OCI-LY7 (cell line): ENCODE measurements around the gene GPS2. TPM values are rescaled to one million over a fixed set of nuclear protein-coding genes. Genes with fewer than 3 reads are reported as not detected.

Source experiments
- BruUV-seq: library from RNA; stranded (reverse); fragments of 400-500 nt; replicated peaks from 2 replicates; lab custom pipeline; 2021; lab: Mats Ljungman, UMichigan
- CTCF ChIA-PET: fragments of 300-600 bp; sonication (Branson Sonifier 250); formaldehyde crosslinking; loops from one replicate; lab custom pipeline; 2022; ENCODE audit warnings: antibody characterized with exemption; ENCODE audit not compliant: unreplicated experiment; lab: Charles Lee
- POLR2A ChIA-PET: fragments of 300-600 bp; sonication (Branson Sonifier 250); formaldehyde crosslinking; loops from one replicate; lab custom pipeline; 2022; ENCODE audit warnings: antibody characterized with exemption; lab: Charles Lee
- DNase-seq: peaks from one replicate; pipeline ENCODE4 v3.0.0-alpha.2; 2015; ENCODE audit warnings: low spot score
- H2AFZ ChIP-seq: fragments of 200-600 bp; sonication (generic), shearing (Covaris generic); 2 replicates; pipeline ENCODE4 v1.6.1; 2014; ENCODE audit warnings: mild to moderate bottlenecking, antibody characterized with exemption, low read length, moderate library complexity
- H3K27ac ChIP-seq: fragments of 200-600 bp; sonication (generic); 2 replicates; pipeline ENCODE4 v1.5.1; 2014; ENCODE audit warnings: mixed run types, low read depth, mild to moderate bottlenecking, moderate library complexity, low read length, inconsistent platforms; ENCODE audit not compliant: poor library complexity, severe bottlenecking
- H3K36me3 ChIP-seq: fragments of 200-600 bp; sonication (generic); 2 replicates; pipeline ENCODE4 v1.6.1; 2014; ENCODE audit warnings: mild to moderate bottlenecking, antibody characterized with exemption, low read length, moderate library complexity, mixed read lengths; ENCODE audit not compliant: insufficient read depth
- H3K4me1 ChIP-seq: fragments of 200-600 bp; sonication (generic); 2 replicates; pipeline ENCODE4 v1.5.1; 2014; ENCODE audit warnings: mild to moderate bottlenecking, low read length; ENCODE audit not compliant: insufficient read depth, poor library complexity, severe bottlenecking
- H3K4me2 ChIP-seq: fragments of 200-600 bp; sonication (generic); 2 replicates; pipeline ENCODE4 v1.6.1; 2014; ENCODE audit warnings: mild to moderate bottlenecking, low read length
- H3K4me3 ChIP-seq: fragments of 200-600 bp; sonication (generic); 2 replicates; pipeline ENCODE4 v1.5.1; 2014; ENCODE audit warnings: mild to moderate bottlenecking, low read depth, low read length; ENCODE audit not compliant: poor library complexity, severe bottlenecking
- H3K79me2 ChIP-seq: fragments of 200-600 bp; sonication (generic); 2 replicates; pipeline ENCODE4 v1.6.1; 2016; ENCODE audit warnings: low read depth, mild to moderate bottlenecking, low read length, moderate library complexity, mixed read lengths; ENCODE audit not compliant: insufficient read depth
- H3K9me2 ChIP-seq: fragments of 200-600 bp; sonication (generic); 2 replicates; pipeline ENCODE4 v1.6.1; 2016; ENCODE audit warnings: mild to moderate bottlenecking, low read length, mixed read lengths; ENCODE audit not compliant: insufficient read depth
- H3K9me3 ChIP-seq: fragments of 200-600 bp; sonication (generic); 2 replicates; pipeline ENCODE4 v1.6.1; 2014; ENCODE audit warnings: mild to moderate bottlenecking, mixed run types, low read length, mixed read lengths
- H4K20me1 ChIP-seq: fragments of 200-600 bp; sonication (generic); 2 replicates; pipeline ENCODE4 v1.6.1; 2014; ENCODE audit warnings: mild to moderate bottlenecking, antibody characterized with exemption, low read length, moderate library complexity, mixed read lengths; ENCODE audit not compliant: insufficient read depth
- EZH2phosphoT487 ChIP-seq: fragments of 200-600 bp; sonication (generic); IDR thresholded peaks from 2 replicates; pipeline ENCODE4 v1.6.1; 2018; ENCODE audit warnings: low read depth, borderline replicate concordance, mild to moderate bottlenecking, mixed run types, antibody characterized with exemption, low read length, moderate library complexity, mixed read lengths
- intact Hi-C: fragments of 100-400 bp; cut with micrococcal nuclease; formaldehyde crosslinking; loops from one replicate; pipeline ENCODE4 v1.10.0; 2022; ENCODE audit not compliant: unreplicated experiment
- total RNA-seq, 2 experiments: library from RNA; depleted of rRNA in 1 of 2; stranded (reverse); fragments of >200 nt in 1 of 2; shearing (Covaris generic) in 1 of 2; gene quantifications; 2 replicates each; pipeline ENCODE4 v1.2.3, GENCODE V29; 2014 to 2022
- TF ChIP-seq, protein P1 (sequence below): fragments of 200-600 bp; sonication (generic); conservative IDR thresholded peaks from 2 replicates; pipeline ENCODE4 v1.5.1; 2014; ENCODE audit warnings: mild to moderate bottlenecking, antibody characterized with exemption, low read length, moderate library complexity, mixed read lengths

GPS2 gene
- total RNA-seq, 2 experiments from 2014 or later: 70.5 to 75.0 TPM

DNA sequence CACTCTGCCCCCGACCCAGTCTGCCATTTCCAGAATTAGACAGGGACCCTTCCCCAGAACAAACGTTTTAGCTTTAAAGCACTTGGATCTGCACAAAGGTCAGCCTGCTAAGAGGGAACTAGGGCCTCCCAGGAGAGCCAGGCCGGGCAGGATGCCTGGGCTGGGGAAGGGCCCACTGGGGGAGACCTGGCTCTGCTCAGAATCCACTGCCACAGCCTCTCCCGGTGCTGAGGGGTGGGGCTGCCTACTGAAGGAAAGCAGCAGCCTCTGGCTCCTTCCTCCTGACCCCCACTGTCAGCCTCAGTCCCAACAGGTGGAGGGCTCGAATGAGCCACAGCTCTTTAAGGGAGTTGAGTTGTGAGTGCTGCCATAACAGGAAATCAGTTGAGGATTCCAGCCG lies 22.4 kb downstream of the GPS2 start:
- H3K4me3 ChIP-seq: no peak overlapping the region
- H3K79me2 ChIP-seq: no peaks in the 10 kb centered on the region
- TF ChIP-seq, protein P1, sequence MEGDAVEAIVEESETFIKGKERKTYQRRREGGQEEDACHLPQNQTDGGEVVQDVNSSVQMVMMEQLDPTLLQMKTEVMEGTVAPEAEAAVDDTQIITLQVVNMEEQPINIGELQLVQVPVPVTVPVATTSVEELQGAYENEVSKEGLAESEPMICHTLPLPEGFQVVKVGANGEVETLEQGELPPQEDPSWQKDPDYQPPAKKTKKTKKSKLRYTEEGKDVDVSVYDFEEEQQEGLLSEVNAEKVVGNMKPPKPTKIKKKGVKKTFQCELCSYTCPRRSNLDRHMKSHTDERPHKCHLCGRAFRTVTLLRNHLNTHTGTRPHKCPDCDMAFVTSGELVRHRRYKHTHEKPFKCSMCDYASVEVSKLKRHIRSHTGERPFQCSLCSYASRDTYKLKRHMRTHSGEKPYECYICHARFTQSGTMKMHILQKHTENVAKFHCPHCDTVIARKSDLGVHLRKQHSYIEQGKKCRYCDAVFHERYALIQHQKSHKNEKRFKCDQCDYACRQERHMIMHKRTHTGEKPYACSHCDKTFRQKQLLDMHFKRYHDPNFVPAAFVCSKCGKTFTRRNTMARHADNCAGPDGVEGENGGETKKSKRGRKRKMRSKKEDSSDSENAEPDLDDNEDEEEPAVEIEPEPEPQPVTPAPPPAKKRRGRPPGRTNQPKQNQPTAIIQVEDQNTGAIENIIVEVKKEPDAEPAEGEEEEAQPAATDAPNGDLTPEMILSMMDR: no peak
- H4K20me1 ChIP-seq: no peaks in the 10 kb centered on the region
- no peaks in the 10 kb centered on the region for H3K9me2 ChIP-seq
- no peaks in the 10 kb centered on the region for H3K36me3 ChIP-seq
- no TSS peak for BruUV-seq
- H3K9me3 ChIP-seq: no peaks in the 10 kb centered on the region
- peaks cover 35% of the 10 kb centered on the region for H3K4me1 ChIP-seq
- CTCF ChIA-PET: interaction anchor here (0.5 kb wide), 1 partner anchor 13 kb away, joined by 3 read pairs; no protein-coding TSS in a partner anchor
- no peak overlapping the region for H3K4me2 ChIP-seq
- intact Hi-C loops: no loop called here
- no peak for DNase-seq
- POLR2A ChIA-PET: interaction anchor here (1.8 kb wide), 1 partner anchor 12 kb away, joined by 5 read pairs; the partner anchor contains the start of gene SLC2A4
- H3K27ac ChIP-seq: no peak overlapping the region
- H2AFZ ChIP-seq: no peak overlapping the region

DNA sequence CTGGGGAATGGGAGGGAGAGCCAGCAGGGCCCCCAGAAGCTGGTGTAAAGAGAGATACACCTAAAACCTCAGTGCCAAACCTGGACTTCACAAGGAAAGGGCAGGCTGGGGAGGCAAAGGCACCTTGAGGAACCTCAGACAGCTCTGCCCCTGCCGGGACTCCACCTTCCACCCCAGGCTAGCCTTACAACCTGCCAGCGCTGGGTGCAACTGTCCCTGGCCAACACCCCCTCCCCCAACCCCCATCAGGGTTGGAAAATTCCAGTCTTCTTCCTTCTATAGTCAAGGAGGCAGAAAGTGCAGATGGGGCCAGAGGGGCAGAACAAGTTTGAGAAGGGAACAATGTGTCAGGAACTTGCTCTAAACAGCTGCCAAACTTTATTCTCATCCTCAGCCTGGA lies 23.0 kb downstream of the GPS2 start:
- H3K4me3 ChIP-seq: no peak overlapping the region
- intact Hi-C loops: no loop called here
- no peaks in the 10 kb centered on the region for H3K9me3 ChIP-seq
- H3K4me1 ChIP-seq: peaks cover 35% of the 10 kb centered on the region
- ChIA-PET POLR2A (interaction anchor here (1.8 kb wide), 1 partner anchor 11 kb away, joined by 5 read pairs; the partner anchor contains the start of gene SLC2A4), CTCF (interaction anchor here (0.5 to 0.8 kb wide), 2 partner anchors 13 to 42 kb away, joined by 3 read pairs; no protein-coding TSS in a partner anchor)
- no peaks in the 10 kb centered on the region for H3K79me2 ChIP-seq
- no peak overlapping the region for H2AFZ ChIP-seq
- H3K4me2 ChIP-seq: no peak overlapping the region
- DNase-seq: no peak
- no peaks in the 10 kb centered on the region for H3K9me2 ChIP-seq
- H3K27ac ChIP-seq: no peak overlapping the region
- no peaks in the 10 kb centered on the region for H4K20me1 ChIP-seq
- H3K36me3 ChIP-seq: no peaks in the 10 kb centered on the region
- TF ChIP-seq, protein P1: no peak
- no peak for TF ChIP-seq EZH2phosphoT487
- BruUV-seq: no TSS peak

DNA sequence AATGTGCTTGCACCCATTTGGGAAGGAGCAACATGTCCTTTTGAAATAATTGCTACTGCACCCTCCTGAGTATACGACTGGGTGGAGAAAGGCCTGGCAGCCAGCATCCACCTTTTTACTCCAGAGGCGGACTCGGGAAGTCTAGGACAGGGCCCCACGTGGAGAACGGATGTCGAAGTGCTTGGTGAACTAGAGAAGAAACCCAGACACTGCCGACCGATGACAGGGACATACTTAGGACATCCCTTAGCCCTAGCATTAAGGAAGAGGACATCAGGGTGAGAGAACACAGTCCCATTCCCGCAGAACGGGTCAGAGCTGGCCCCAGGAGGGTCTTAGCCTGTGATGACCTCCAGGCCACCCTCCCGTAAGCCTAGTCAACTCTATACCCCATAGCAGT lies 24.5 kb downstream of the GPS2 start:
- POLR2A ChIA-PET: interaction anchor here (1.0 kb wide), 1 partner anchor 270 kb away, joined by 3 read pairs; no protein-coding TSS in a partner anchor
- no TSS peak for BruUV-seq
- H3K27ac ChIP-seq: no peak overlapping the region

More for the DNA sequence above, 24.5 kb downstream of the GPS2 start:
- Histone ChIP-seq H3K36me3 (no peaks in the 10 kb centered on the region), H2AFZ (no peak overlapping the region), H3K79me2 (no peaks in the 10 kb centered on the region), H3K4me3 (no peak overlapping the region), H3K9me3 (no peaks in the 10 kb centered on the region), H3K9me2 (no peaks in the 10 kb centered on the region), H3K4me2 (no peak overlapping the region), H3K4me1 (peaks cover 34% of the 10 kb centered on the region), H4K20me1 (no peaks in the 10 kb centered on the region)
- no peak for TF ChIP-seq EZH2phosphoT487
- TF ChIP-seq, protein P1: no peak
- DNase-seq: no peak
- intact Hi-C loops: no loop called here
- CTCF ChIA-PET: no interaction called here
